ENCODE results near the gene ATG7. TPM values are rescaled to one million over a fixed set of nuclear protein-coding genes. Genes with fewer than 3 reads are reported as not detected.

Gene ATG7
- total RNA-seq, 1 donor from 2014 or later: 40.3 TPM

GRCh38 chr3:11386465-11387113 lies 114.4 kb downstream of the ATG7 start:
- Mint-ChIP-seq H3K27me3 (ENCODE audit: low read depth) (no peaks in the 10 kb centered on the region), H3K9me3 (no peaks in the 10 kb centered on the region), H3K4me1 (peaks cover 55% of the 10 kb centered on the region), H3K36me3 (peaks cover 4% of the 10 kb centered on the region), H3K4me3 (no peak overlapping the region), H3K27ac (peak overlapping the region; percentile 82)
- no peak for DNase-seq (ENCODE audit: low spot score in 2 of 2, unreplicated experiment in 2 of 2)
- no peak for TF ChIP-seq CTCF (IDR thresholded peaks at IDR 0.05; ENCODE audit: unreplicated experiment)

- DNase-seq (ENCODE audit: low spot score in 2 of 2, unreplicated experiment in 2 of 2): no peak
- no peaks in the 10 kb centered on the region for H3K27me3 Mint-ChIP-seq (ENCODE audit: low read depth)
- H3K27ac Mint-ChIP-seq: peak overlapping the region; percentile 67
- H3K9me3 Mint-ChIP-seq: no peaks in the 10 kb centered on the region
- no peak overlapping the region for H3K4me3 Mint-ChIP-seq
- peaks cover 4% of the 10 kb centered on the region for H3K36me3 Mint-ChIP-seq
- no peak for TF ChIP-seq CTCF (IDR thresholded peaks at IDR 0.05; ENCODE audit: unreplicated experiment)
- H3K4me1 Mint-ChIP-seq: peaks cover 51% of the 10 kb centered on the region
Measured at GRCh38 chr3:11389386-11390268, 117.4 kb downstream of the ATG7 start.

GRCh38 chr3:11390411-11391131 lies 118.4 kb downstream of the ATG7 start:
- Mint-ChIP-seq H3K4me1 (peaks cover 46% of the 10 kb centered on the region), H3K27ac (peak overlapping the region; percentile 67), H3K4me3 (no peak overlapping the region), H3K9me3 (peaks cover 8% of the 10 kb centered on the region), H3K36me3 (peaks cover 7% of the 10 kb centered on the region), H3K27me3 (ENCODE audit: low read depth) (no peaks in the 10 kb centered on the region)
- DNase-seq (ENCODE audit: low spot score in 2 of 2, unreplicated experiment in 2 of 2): no peak
- TF ChIP-seq CTCF (IDR thresholded peaks at IDR 0.05; ENCODE audit: unreplicated experiment): no peak

DNA sequence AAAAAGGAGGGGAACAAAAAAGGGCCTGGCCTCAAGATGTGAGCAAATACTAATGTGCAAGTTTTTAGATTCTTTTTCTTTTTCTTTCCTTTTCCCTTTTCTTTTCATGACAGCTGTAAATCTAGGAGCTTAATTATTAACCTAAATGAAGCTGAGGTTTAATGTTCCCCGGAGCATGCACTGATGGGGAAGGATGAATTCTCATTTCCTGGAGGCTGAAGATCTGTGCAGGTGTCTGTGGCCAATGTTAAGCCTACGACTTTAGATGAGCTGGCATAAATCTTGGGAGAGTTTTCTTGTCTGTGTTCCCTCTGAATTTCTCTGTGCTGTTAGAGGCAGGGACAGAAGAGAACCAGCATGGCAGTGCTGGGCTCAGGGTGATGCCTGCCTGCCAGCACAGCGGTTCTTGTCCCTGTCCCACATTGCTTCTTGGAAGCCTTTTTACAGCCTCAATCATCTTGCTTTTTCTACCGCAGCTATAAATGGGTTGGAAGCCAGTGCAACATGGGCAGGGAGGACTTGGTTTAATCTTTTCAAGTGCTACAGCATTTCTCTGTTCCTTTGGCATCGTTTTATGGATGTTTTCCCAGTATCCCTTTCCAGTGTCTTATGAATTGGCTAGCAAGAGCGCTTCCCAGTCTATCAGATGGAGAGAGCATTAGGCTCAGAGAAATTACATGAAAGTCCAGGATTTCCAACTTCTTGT lies 119.1 kb downstream of the ATG7 start:
- DNase-seq (ENCODE audit: low spot score in 2 of 2, unreplicated experiment in 2 of 2): no peak

More for the DNA sequence above, 119.1 kb downstream of the ATG7 start:
- H3K27ac Mint-ChIP-seq: no peak overlapping the region
- no peak for TF ChIP-seq CTCF (IDR thresholded peaks at IDR 0.05; ENCODE audit: unreplicated experiment)
- no peak overlapping the region for H3K4me3 Mint-ChIP-seq
- H3K9me3 Mint-ChIP-seq: peaks cover 8% of the 10 kb centered on the region
- H3K4me1 Mint-ChIP-seq: peaks cover 40% of the 10 kb centered on the region
- no peaks in the 10 kb centered on the region for H3K27me3 Mint-ChIP-seq (ENCODE audit: low read depth)
- peaks cover 7% of the 10 kb centered on the region for H3K36me3 Mint-ChIP-seq
